Bronchial epithelial cell (primary cell): ENCODE measurements around the gene STAB1. TPM values are rescaled to one million over a fixed set of nuclear protein-coding genes. Genes with fewer than 3 reads are reported as not detected.

Source experiments
- DNase-seq: peaks from one replicate; pipeline ENCODE4 v3.0.0-alpha.2; 2010; ENCODE audit warnings: low read depth
- FAIRE-seq: peaks from 2 replicates; lab custom pipeline; 2011; peaks lifted over from hg19 to GRCh38; lab: Jason Lieb, UNC
- H3K27me3 ChIP-seq: 2 replicates; pipeline ENCODE4 v1.5.1; 2011; ENCODE audit warnings: low read length; ENCODE audit not compliant: control insufficient read depth, insufficient read depth
- H3K36me3 ChIP-seq: 2 replicates; pipeline ENCODE4 v1.5.1; 2011; ENCODE audit warnings: low read length; ENCODE audit not compliant: control insufficient read depth, insufficient read depth
- H3K4me3 ChIP-seq: 2 replicates; pipeline ENCODE4 v1.5.1; 2011; ENCODE audit warnings: mild to moderate bottlenecking, low read depth, low read length, control low read depth
- CTCF ChIP-seq: IDR thresholded peaks from 2 replicates; pipeline ENCODE4 v1.5.1; 2011; ENCODE audit warnings: mild to moderate bottlenecking, moderate library complexity, low read length, control low read depth, inconsistent platforms; ENCODE audit not compliant: insufficient read depth, severe bottlenecking
- total RNA-seq: library from RNA; depleted of rRNA; stranded (reverse); fragments of >200 nt; gene quantifications from 2 replicates; pipeline ENCODE4 v1.2.1, GENCODE V29; 2014

Gene STAB1
- total RNA-seq, 1 donor from 2014 or later, result under 0.01 TPM

- H3K27me3 ChIP-seq, result no peaks in the 10 kb centered on the region
- FAIRE-seq (no peak), DNase-seq (no peak)
- no peak overlapping the region for H3K4me3 ChIP-seq
- TF ChIP-seq CTCF, result no peak
- H3K36me3 ChIP-seq, result no peaks in the 10 kb centered on the region
These were observed 43.7 kb upstream of the STAB1 start for GRCh38 chr3:52451237-52452083.

GRCh38 chr3:52452126-52452525 is 43.0 kb upstream of the STAB1 start:
- no peak overlapping the region for H3K4me3 ChIP-seq
- no peak for TF ChIP-seq CTCF
- no peak for DNase-seq
- FAIRE-seq, result no peak
- no peaks in the 10 kb centered on the region for H3K36me3 ChIP-seq
- H3K27me3 ChIP-seq, result no peaks in the 10 kb centered on the region

- no peaks in the 10 kb centered on the region for H3K27me3 ChIP-seq
- no peaks in the 10 kb centered on the region for H3K36me3 ChIP-seq
- TF ChIP-seq CTCF, result no peak
- DNase-seq (no peak), FAIRE-seq (no peak)
- no peak overlapping the region for H3K4me3 ChIP-seq
These were observed 42.4 kb upstream of the STAB1 start for GRCh38 chr3:52452570-52453221.

DNA sequence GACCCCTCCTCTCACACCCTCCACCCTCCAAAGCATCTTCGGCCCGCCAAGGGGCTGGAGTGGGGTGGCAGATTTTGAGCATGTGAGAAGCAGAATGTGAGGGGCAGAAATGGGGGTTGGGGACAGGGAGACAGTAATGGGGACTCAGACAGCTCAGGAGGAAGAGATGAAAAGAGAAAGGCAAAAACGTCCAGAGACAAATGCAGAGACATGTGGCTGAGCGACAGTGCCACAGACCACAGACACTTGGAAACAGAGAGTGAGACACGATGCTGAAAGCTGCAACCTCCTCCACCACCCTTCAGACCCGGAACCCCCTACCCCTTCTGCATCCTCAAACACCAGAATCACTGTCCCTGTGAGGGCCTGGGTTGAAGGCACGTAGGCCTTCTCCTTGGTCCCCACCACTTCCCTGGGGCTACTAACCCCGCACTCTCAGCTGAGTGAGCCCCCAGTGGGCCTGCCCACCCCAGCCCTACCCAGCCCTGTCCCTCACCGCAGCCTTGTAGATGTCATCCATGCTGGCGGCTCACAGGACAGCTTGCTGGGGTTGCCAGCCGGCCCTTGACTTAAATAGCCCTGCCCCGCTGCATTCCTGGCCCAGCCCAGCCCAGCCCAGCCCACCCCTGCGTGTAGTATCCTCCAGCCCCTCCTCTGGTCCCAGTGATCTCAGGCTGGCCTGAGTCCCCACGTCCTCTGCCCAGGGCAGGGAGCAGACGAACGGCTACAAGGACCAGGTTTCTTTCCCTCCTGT is 41.5 kb upstream of the STAB1 start, which contains the start of gene TNNC1:
TSS of gene TNNC1 (minus strand) at position 546 of the 754 bp plus-strand sequence. CDS start at position 520, 26 bp downstream.
- FAIRE-seq (no peak), DNase-seq (no peak)
- H3K36me3 ChIP-seq, result peaks cover 1% of the 10 kb centered on the region
- H3K27me3 ChIP-seq, result no peaks in the 10 kb centered on the region
- peak within 1 kb of the TSS; percentile 76 for H3K4me3 ChIP-seq
- no peak for TF ChIP-seq CTCF

DNA sequence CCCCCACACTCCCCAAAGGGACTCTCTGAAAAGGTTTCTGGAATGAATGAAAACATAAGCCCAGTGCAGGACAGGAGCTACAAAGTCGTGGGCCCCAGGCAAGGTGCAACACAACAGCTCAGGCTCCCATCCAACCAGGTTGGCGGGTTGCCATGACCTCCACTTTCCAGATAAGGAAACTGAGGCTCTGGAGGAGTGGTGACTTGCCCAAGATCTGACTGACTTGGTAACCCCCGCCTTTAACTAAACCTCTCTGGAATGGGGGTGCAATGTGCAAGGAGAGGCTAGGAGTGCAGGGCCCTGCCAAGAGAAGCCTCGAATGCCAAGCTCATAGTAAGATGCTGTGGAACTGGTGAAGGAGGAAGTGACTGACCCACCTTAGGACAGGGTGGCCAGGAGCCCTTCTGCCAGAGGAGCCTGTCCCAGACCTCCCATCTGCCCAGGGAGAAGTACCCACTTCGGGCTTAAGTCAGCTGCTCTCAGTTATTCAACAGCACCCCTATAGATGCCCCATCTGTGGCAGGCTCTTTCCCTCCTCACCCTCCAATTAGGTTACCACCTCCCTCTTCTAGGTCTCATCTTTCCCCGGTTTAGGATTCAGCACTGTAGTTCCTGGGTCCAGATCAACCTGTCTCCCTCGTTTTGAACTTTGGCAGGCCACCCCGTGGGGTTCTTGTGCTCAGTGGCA is 40.7 kb upstream of the STAB1 start:
- DNase-seq, result no peak
- TF ChIP-seq CTCF, result no peak
- H3K36me3 ChIP-seq, result peaks cover 7% of the 10 kb centered on the region
- FAIRE-seq, result no peak
- no peaks in the 10 kb centered on the region for H3K27me3 ChIP-seq
- H3K4me3 ChIP-seq, result no peak overlapping the region
